ENCODE data around the gene NOL9.
"Not testable (repeated sequence)": the region's sequence is repeated elsewhere in the genome, so short reads cannot be mapped to it uniquely, and the experiment has no call there.

The NOL9 gene

GRCh38 chr1:6560267-6560666 lies 6.0 kb upstream of the NOL9 start:
- FAIRE-seq = no peak
- no peak for DNase-seq (ENCODE audit: insufficient read length, low spot score)
- TF ChIP-seq CTCF (IDR thresholded peaks at IDR 0.05; ENCODE audit: insufficient read depth, missing control alignments) = no peak

GRCh38 chr1:6559161-6559560 lies 4.8 kb upstream of the NOL9 start:
- FAIRE-seq; DNase-seq (ENCODE audit: insufficient read length, low spot score): not testable (repeated sequence)

DNA sequence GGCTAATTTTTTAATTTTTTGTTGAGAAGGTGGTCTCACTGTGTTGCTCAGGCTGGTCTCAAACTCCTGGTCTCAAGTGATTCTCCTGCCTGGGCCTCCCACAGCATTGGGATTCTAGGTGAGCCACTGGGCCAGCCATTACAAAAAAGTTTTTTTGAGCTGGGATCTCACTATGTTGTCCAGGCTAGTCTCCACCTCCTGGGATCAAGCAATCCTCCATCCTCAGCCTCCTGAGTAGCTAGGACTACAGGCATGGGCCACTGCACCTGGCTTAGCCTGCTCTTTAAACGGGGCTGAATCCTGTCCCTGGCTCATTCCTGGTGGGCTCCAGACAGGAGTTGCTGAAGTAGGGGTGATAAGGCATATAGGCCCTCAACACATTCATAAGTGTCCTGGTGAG lies 3.3 kb upstream of the NOL9 start:
- TF ChIP-seq CTCF (IDR thresholded peaks at IDR 0.05; ENCODE audit: insufficient read depth, missing control alignments) = no peak
- FAIRE-seq (no peak), DNase-seq (ENCODE audit: insufficient read length, low spot score) (no peak)

- DNase-seq (ENCODE audit: insufficient read length, low spot score) (no peak), FAIRE-seq (no peak)
- TF ChIP-seq CTCF (IDR thresholded peaks at IDR 0.05; ENCODE audit: insufficient read depth, missing control alignments) = no peak
Measured at GRCh38 chr1:6554907-6555778, 830 bp upstream of the NOL9 start, which contains the start of gene TAS1R1. TSS of gene TAS1R1 (plus strand) at chr1:6555307. CDS start at chr1:6555374, 67 bp downstream.

GRCh38 chr1:6547301-6547700 lies 7.0 kb downstream of the NOL9 start:
- no peak for TF ChIP-seq CTCF (IDR thresholded peaks at IDR 0.05; ENCODE audit: insufficient read depth, missing control alignments)
- DNase-seq (ENCODE audit: insufficient read length, low spot score) (no peak), FAIRE-seq (no peak)

DNA sequence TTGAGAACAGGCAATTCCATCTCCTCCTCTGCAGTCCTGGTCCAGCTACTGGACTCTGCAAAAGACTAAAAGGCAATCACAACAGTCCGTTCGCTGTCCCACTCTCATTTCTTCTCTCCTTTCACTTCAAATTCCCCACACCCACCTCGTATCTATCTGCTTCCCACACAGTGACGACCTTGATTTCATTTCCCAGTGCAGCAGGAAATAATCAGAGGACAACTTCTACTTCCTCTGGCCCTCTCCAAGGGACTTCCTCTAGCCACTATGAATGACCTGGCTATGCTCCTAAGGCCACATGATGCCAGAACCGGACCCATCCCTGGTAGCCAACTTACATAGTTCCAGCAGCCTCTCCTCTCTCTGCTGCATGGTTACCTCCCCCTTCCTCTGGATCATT lies 8.0 kb downstream of the NOL9 start:
- DNase-seq (ENCODE audit: insufficient read length, low spot score) (no peak), FAIRE-seq (no peak)
- TF ChIP-seq CTCF (IDR thresholded peaks at IDR 0.05; ENCODE audit: insufficient read depth, missing control alignments) = no peak

GRCh38 chr1:6545276-6546112 lies 8.8 kb downstream of the NOL9 start:
- FAIRE-seq (no peak), DNase-seq (ENCODE audit: insufficient read length, low spot score) (no peak)
- no peak for TF ChIP-seq CTCF (IDR thresholded peaks at IDR 0.05; ENCODE audit: insufficient read depth, missing control alignments)
